ENCODE results near the gene SARDH.

The SARDH gene

GRCh38 chr9:133737774-133738639, at the start of gene SARDH:
Gene SARDH (minus strand): TSS chr9:133738352. CDS start chr9:133734173, 4,179 bp downstream.
- DNase-seq (ENCODE audit: low read depth) = no peak

- DNase-seq (ENCODE audit: low read depth) = no peak
Observed at GRCh38 chr9:133787754-133788025, 49.5 kb upstream of the SARDH start.

GRCh38 chr9:133786907-133787753, 49.0 kb upstream of the SARDH start:
- DNase-seq (ENCODE audit: low read depth) = no peak

- no peak for DNase-seq (ENCODE audit: low read depth)
Observed at GRCh38 chr9:133786371-133786753, 48.2 kb upstream of the SARDH start.

- DNase-seq (ENCODE audit: low read depth) = no peak
Observed at GRCh38 chr9:133785753-133786370, 47.7 kb upstream of the SARDH start.

GRCh38 chr9:133784731-133785561, 46.8 kb upstream of the SARDH start:
- DNase-seq (ENCODE audit: low read depth) = no peak

- DNase-seq (ENCODE audit: low read depth) = no peak
Observed at GRCh38 chr9:133783331-133783731, 45.2 kb upstream of the SARDH start.

- no peak for DNase-seq (ENCODE audit: low read depth)
Observed at GRCh38 chr9:133782157-133783130, 44.3 kb upstream of the SARDH start.

GRCh38 chr9:133781828-133782135, 43.6 kb upstream of the SARDH start:
- no peak for DNase-seq (ENCODE audit: low read depth)

GRCh38 chr9:133780962-133781827, 43.0 kb upstream of the SARDH start:
- no peak for DNase-seq (ENCODE audit: low read depth)

GRCh38 chr9:133780404-133780945, 42.3 kb upstream of the SARDH start:
- no peak for DNase-seq (ENCODE audit: low read depth)

GRCh38 chr9:133779516-133780403, 41.6 kb upstream of the SARDH start:
- no peak for DNase-seq (ENCODE audit: low read depth)

GRCh38 chr9:133779081-133779480, 40.9 kb upstream of the SARDH start:
- DNase-seq (ENCODE audit: low read depth) = no peak

GRCh38 chr9:133778336-133779013, 40.3 kb upstream of the SARDH start:
- DNase-seq (ENCODE audit: low read depth) = no peak

GRCh38 chr9:133777871-133778270, 39.7 kb upstream of the SARDH start:
- DNase-seq (ENCODE audit: low read depth) = no peak

- DNase-seq (ENCODE audit: low read depth) = no peak
Observed at GRCh38 chr9:133777068-133777791, 39.1 kb upstream of the SARDH start.
